Fibroblast of lung (primary cell): ENCODE data around the gene LRMDA.

Source experiments
- EZH2 ChIP-seq: IDR thresholded peaks from 2 replicates; pipeline ENCODE4 v1.5.1; 2012; ENCODE audit warnings: low read length, control low read depth, mild to moderate bottlenecking; ENCODE audit errors: missing control alignments
- TF ChIP-seq, protein P1 (sequence below), 2 donors: IDR thresholded peaks in 1 of 2; conservative IDR thresholded peaks in 1 of 2; 1 replicate in 1 of 2; 2 replicates in 1 of 2; pipeline ENCODE4 v1.5.1; 2011 to 2012; ENCODE audit warnings: low read length in 2 of 2, control low read depth in 1 of 2, inconsistent platforms in 1 of 2, low read depth in 1 of 2, mild to moderate bottlenecking in 1 of 2

DNA sequence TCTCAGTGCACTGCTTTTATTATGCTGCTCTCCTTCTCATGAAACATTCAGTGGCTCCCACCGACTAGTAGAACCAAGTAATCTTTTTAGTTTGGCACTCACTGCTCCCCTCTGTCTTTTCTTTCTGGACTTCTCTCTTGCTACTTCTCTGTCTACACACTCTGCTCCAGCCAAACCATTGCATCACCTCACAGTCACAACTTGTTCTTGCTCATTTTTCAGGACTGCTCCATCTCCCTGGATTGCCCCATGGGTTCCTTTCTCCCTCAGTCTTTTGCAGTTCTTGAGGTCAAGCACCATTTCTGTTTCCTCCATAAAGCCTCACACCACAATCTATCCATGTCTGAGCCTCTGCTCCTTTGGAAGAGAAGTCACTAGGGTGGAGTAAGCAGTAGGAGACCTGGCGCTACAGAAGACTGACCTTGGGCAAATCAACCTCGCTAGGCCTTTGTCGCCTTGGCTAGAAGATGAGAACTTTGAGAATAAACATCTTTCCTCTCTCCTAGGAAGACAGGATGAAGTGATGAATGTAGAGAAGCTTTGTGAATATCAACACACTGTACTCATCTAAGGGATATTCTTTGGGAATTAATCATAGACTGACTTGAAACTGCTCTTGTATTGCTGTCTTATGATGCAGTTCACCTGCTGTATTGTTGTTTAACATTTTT lies 186.2 kb downstream of the LRMDA start:
- TF ChIP-seq, protein P1, sequence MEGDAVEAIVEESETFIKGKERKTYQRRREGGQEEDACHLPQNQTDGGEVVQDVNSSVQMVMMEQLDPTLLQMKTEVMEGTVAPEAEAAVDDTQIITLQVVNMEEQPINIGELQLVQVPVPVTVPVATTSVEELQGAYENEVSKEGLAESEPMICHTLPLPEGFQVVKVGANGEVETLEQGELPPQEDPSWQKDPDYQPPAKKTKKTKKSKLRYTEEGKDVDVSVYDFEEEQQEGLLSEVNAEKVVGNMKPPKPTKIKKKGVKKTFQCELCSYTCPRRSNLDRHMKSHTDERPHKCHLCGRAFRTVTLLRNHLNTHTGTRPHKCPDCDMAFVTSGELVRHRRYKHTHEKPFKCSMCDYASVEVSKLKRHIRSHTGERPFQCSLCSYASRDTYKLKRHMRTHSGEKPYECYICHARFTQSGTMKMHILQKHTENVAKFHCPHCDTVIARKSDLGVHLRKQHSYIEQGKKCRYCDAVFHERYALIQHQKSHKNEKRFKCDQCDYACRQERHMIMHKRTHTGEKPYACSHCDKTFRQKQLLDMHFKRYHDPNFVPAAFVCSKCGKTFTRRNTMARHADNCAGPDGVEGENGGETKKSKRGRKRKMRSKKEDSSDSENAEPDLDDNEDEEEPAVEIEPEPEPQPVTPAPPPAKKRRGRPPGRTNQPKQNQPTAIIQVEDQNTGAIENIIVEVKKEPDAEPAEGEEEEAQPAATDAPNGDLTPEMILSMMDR (conservative IDR thresholded peaks at IDR 0.05 in 1 of 2, IDR thresholded peaks at IDR 0.05 in 1 of 2; ENCODE audit: low read depth in 1 of 2, low read length in 2 of 2) = no peak
- TF ChIP-seq EZH2 = no peak
